ENCODE measurements around the gene PPP2R2D. TPM values are rescaled to one million over a fixed set of nuclear protein-coding genes. Genes with fewer than 3 reads are reported as not detected.

PPP2R2D gene
- total RNA-seq, 1 experiment from 2014 or later = 35.1 TPM

GRCh38 chr10:131993275-131993674 is 92.5 kb downstream of the PPP2R2D start:
- TF ChIP-seq, protein P1, sequence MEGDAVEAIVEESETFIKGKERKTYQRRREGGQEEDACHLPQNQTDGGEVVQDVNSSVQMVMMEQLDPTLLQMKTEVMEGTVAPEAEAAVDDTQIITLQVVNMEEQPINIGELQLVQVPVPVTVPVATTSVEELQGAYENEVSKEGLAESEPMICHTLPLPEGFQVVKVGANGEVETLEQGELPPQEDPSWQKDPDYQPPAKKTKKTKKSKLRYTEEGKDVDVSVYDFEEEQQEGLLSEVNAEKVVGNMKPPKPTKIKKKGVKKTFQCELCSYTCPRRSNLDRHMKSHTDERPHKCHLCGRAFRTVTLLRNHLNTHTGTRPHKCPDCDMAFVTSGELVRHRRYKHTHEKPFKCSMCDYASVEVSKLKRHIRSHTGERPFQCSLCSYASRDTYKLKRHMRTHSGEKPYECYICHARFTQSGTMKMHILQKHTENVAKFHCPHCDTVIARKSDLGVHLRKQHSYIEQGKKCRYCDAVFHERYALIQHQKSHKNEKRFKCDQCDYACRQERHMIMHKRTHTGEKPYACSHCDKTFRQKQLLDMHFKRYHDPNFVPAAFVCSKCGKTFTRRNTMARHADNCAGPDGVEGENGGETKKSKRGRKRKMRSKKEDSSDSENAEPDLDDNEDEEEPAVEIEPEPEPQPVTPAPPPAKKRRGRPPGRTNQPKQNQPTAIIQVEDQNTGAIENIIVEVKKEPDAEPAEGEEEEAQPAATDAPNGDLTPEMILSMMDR (conservative IDR thresholded peaks at IDR 0.05) = no peak
- H3K4me1 Mint-ChIP-seq = peaks cover 26 to 28% of the 10 kb centered on the region in 2 experiments
- no peak for DNase-seq
- Histone ChIP-seq H4K91ac (ENCODE audit: insufficient read length, low read depth, low read length) (no peak overlapping the region), H3K56ac (ENCODE audit: insufficient read length, low read depth, low read length) (no peak overlapping the region), H2AK5ac (ENCODE audit: insufficient read length, low read length) (no peak overlapping the region), H3K18ac (ENCODE audit: insufficient read length, low read depth, low read length) (no peak overlapping the region), H2AFZ (ENCODE audit: low read length) (no peak overlapping the region), H3K23ac (ENCODE audit: insufficient read length, low read depth, low read length) (no peak overlapping the region), H3K4ac (ENCODE audit: low read depth, low read length) (no peak overlapping the region), H2BK120ac (ENCODE audit: low read depth, low read length, poor library complexity, severe bottlenecking) (no peak overlapping the region), H4K8ac (replicated peaks; ENCODE audit: insufficient read length, low read depth, low read length) (no peak overlapping the region), H3K14ac (ENCODE audit: insufficient read depth, low read length) (no peak overlapping the region), H2BK12ac (ENCODE audit: insufficient read length, low read depth, low read length) (no peak overlapping the region), H3K79me2 (ENCODE audit: insufficient read depth, low read length) (no peaks in the 10 kb centered on the region), H4K20me1 (ENCODE audit: control insufficient read depth, insufficient read depth, insufficient read length) (no peaks in the 10 kb centered on the region), H3K23me2 (ENCODE audit: insufficient read length, low read depth, low read length, poor library complexity, severe bottlenecking) (no peaks in the 10 kb centered on the region), H3T11ph (ENCODE audit: low read length) (no peak overlapping the region), H3K9ac (ENCODE audit: extremely low read depth, insufficient read length, low read length) (no peak overlapping the region), H3K27ac (ENCODE audit: insufficient read length, low read depth, low read length) (no peak overlapping the region), H2BK15ac (ENCODE audit: low read depth, low read length) (no peak overlapping the region), H3K4me2 (ENCODE audit: insufficient read depth, insufficient read length, low read length) (no peak overlapping the region), H3K79me1 (ENCODE audit: insufficient read depth, low read depth, low read length, poor library complexity, severe bottlenecking) (no peaks in the 10 kb centered on the region), H3K9me3 (ENCODE audit: control insufficient read depth, low read depth, low read length) (no peaks in the 10 kb centered on the region), H2BK5ac (ENCODE audit: insufficient read length, low read length) (no peak overlapping the region), H4K5ac (ENCODE audit: insufficient read length, low read depth, low read length) (no peak overlapping the region), H3K4me1 (ENCODE audit: insufficient read depth, low read length) (peaks cover 7% of the 10 kb centered on the region), H3K27me3 (ENCODE audit: insufficient read depth, low read length) (no peaks in the 10 kb centered on the region), H2BK20ac (ENCODE audit: low read depth, low read length, poor library complexity, severe bottlenecking) (no peak overlapping the region)
- WGBS (ENCODE audit: extremely low coverage, insufficient read length, low lambda C conversion rate) = no CpG with 5 or more reads among the region's 14 CpGs
- H3K9me3 Mint-ChIP-seq = peaks cover 0 to under 1% of the 10 kb centered on the region in 2 experiments; a peak in 1 of 5 replicates
- H3K27me3 Mint-ChIP-seq (ENCODE audit: low read depth) = peaks cover 1% of the 10 kb centered on the region
- H3K36me3 Mint-ChIP-seq (ENCODE audit: insufficient read depth in 1 of 3, low read depth in 3 of 3) = peaks cover 0 to 2% (median 0%) of the 10 kb centered on the region in 3 experiments; a peak in 1 of 7 replicates
- H3K4me3 Mint-ChIP-seq = no peak overlapping the region
- no peak overlapping the region for H3K27ac Mint-ChIP-seq
